RKO (cell line): ENCODE measurements around the gene AGO4.
A peak's percentile ranks its signal among the peaks of the same experiment; 100 is the strongest.
"Not testable (repeated sequence)": the region's sequence is repeated elsewhere in the genome, so short reads cannot be mapped to it uniquely, and the experiment has no call there.

ENCODE experiments used
- DNase-seq: peaks from one replicate; pipeline ENCODE4 v3.0.0-alpha.2; 2016; ENCODE audit warnings: low spot score

The AGO4 gene

GRCh38 chr1:35863881-35864625 is 56.2 kb downstream of the AGO4 start:
- no peak for DNase-seq

GRCh38 chr1:35864813-35865212 is 57.0 kb downstream of the AGO4 start:
- no peak for DNase-seq

GRCh38 chr1:35866991-35867390 is 59.2 kb downstream of the AGO4 start:
- DNase-seq, result no peak

- not testable (repeated sequence) for DNase-seq
These were observed 61.6 kb downstream of the AGO4 start for GRCh38 chr1:35869245-35869950.

GRCh38 chr1:35870651-35871309 is 63.0 kb downstream of the AGO4 start:
- no peak for DNase-seq

- DNase-seq, result no peak
These were observed 65.5 kb downstream of the AGO4 start for GRCh38 chr1:35873243-35873750.

- DNase-seq, result not testable (repeated sequence)
These were observed 66.3 kb downstream of the AGO4 start for GRCh38 chr1:35874115-35874514.

GRCh38 chr1:35876988-35877387 is 69.2 kb downstream of the AGO4 start:
- DNase-seq, result peak; percentile 41

- DNase-seq, result peak; percentile 11
These were observed 74.0 kb downstream of the AGO4 start for GRCh38 chr1:35881850-35882273.

GRCh38 chr1:35882586-35882944 is 74.7 kb downstream of the AGO4 start:
- DNase-seq, result no peak

GRCh38 chr1:35882945-35883634 is 75.3 kb downstream of the AGO4 start, which contains the start of gene AGO1:
Gene AGO1 (plus strand): TSS chr1:35883209. CDS start chr1:35883422, 213 bp downstream.
- peak; percentile 94 for DNase-seq

GRCh38 chr1:35883635-35884101 is 75.9 kb downstream of the AGO4 start:
- peak; percentile 33 for DNase-seq

- no peak for DNase-seq
These were observed 77.1 kb downstream of the AGO4 start for GRCh38 chr1:35884934-35885333.

- DNase-seq, result no peak
These were observed 78.2 kb downstream of the AGO4 start for GRCh38 chr1:35885961-35886558.

- no peak for DNase-seq
These were observed 79.0 kb downstream of the AGO4 start for GRCh38 chr1:35886577-35887431.

- no peak for DNase-seq
These were observed 79.7 kb downstream of the AGO4 start for GRCh38 chr1:35887508-35887907.

GRCh38 chr1:35888255-35888654 is 80.4 kb downstream of the AGO4 start:
- DNase-seq, result no peak

- not testable (repeated sequence) for DNase-seq
These were observed 81.2 kb downstream of the AGO4 start for GRCh38 chr1:35888981-35889380.

GRCh38 chr1:35893051-35893879 is 85.4 kb downstream of the AGO4 start:
- DNase-seq, result no peak

- DNase-seq, result no peak
These were observed 86.4 kb downstream of the AGO4 start for GRCh38 chr1:35894183-35894582.
